G401 (cell line): ENCODE measurements around the gene RADX. TPM values are rescaled to one million over a fixed set of nuclear protein-coding genes. Genes with fewer than 3 reads are reported as not detected.

Source experiments
- DNase-seq: peaks from one replicate; pipeline ENCODE4 v3.0.0-alpha.2; 2015; ENCODE audit warnings: low spot score
- in situ Hi-C: cut with HindIII; loops from 2 replicates; pipeline ENCODE4 v1.10.0; 2016; ENCODE audit warnings: low sequenced_read_pairs, mixed read lengths
- total RNA-seq: library from RNA; depleted of rRNA; stranded (reverse); fragments of >200 nt; shearing (Covaris generic); gene quantifications from 2 replicates; pipeline ENCODE4 v1.2.3, GENCODE V29; 2014

Gene RADX
- total RNA-seq, 1 experiment from 2014 or later: 0.34 TPM

DNA sequence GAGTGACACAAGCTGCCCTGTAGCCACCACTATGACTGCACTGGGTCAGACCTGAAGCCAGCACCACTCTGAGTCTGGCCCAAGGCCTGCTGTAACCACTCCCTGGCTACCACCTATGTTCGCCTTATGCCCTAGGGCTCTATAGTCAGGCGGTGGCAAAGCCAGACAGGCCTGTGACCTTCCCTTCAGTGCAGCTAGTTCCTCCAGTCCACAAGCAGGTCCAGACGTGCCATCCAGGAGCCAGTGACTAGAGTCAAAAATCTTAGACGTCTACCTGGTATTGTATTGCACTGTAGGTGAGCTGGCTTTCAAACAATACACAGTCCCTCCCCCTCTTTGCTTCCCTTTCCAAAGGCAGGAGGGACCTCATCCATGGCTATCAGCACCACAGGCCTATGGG, 60.7 kb downstream of the RADX start:
- in situ Hi-C loops: no loop called here

DNA sequence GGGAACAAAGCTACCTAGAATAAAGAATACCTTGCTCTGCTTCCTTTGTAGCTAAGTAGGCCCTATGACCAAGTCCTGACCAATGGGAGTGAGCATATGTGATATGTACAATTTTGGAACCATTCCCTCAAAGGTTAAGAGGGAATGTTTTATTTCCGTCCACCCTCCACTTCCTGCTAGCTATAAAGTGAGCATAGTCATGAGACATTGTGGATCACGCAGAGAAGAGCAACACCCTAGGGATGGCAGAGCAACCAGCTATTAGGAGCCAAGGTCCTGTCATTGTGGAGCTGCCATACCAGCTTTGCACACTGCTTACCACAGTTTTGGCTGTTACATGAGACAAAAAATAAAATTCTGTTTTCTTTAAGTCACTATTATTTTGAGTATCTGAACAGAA, 68.9 kb downstream of the RADX start:
- DNase-seq: no peak
- in situ Hi-C loops: no loop called here

More for the DNA sequence above, 60.7 kb downstream of the RADX start:
- no peak for DNase-seq

DNA sequence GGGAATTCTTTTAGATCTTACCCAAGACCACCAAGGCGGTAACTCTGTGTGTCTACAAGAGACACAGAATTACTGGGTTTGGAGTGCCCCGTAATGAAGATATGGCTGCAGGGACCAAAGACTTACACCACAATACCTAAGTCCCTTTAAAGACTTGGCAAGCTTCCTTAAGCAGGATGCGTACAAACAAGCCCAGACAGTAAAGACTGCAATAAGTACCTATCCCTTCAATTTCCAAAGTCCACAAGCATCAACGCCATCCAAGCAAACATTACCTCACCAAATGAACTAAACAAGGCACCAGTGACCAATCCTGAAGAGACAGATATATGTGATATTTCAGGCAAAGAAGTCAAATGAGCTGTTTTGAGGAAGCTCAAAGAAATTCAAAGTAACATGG, 72.4 kb downstream of the RADX start:
- no peak for DNase-seq
- in situ Hi-C loops: no loop called here

DNA sequence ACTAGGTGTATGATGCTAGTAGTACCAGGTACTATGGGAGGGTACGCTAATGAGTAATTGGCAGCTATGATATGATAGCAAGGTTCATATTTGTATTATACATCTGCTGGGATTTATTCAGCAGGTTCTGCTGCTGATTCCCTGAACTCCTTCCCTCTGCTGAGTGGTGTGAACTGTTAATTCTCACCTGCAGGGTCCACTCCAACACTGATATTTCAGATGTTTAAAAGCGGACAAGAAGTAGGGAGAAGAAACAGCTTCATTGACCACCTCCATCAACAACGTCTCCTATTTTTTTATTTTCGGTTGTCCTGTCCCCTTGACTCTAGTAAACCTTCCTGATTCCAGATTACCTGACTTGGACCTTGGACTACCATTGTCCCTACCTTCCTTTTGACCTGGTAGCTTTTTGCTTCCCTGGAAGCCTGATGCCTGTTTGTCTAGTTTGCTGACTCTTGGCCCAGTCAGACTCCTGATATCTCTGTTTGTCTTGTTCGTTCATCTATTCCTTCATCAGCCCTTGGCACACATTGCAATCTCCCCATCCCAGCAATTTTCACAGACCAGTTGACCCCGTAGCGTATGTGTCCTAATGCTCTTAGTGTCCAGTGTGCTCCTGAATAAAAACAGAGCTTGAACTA, 80.8 kb downstream of the RADX start:
- in situ Hi-C loops: no loop called here
- DNase-seq: no peak

DNA sequence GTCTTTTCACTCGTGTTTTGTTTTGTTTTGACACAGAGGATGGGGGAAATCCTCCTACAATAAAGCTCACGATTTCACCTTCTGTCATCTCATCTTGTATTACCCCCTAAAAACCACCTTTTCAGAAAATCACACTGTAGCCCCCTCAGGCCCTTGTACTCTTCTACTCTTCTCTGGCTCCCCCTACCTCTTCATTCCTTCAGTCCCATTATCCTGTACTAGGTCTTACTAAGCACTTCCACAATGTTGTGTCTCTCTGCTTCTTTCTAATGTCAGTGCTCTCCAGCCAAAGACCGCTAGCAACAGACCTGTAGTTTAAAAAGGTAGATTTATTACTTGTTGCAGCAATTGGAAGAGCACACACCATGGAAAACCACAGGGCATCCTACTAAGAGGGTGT, 84.7 kb downstream of the RADX start:
- no peak for DNase-seq
- in situ Hi-C loops: no loop called here

DNA sequence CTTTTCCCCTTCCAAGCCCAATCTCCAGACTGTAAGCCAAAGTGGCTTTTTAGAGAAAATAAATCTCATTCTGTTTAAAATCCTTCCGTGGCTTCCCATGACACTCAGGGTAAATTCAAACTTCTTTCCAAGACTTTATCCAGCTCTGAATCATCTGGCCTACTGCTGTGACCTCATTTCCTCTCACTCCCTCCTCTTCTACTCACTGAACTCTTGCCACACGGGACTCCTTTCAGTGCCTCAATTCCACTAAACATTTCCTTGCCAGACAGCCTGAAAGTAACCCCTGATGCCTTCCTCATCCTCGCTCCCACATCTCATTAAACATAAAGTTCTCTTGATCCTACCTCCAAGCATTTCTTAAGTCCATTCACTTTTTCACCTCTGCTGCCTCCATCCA, 86.9 kb downstream of the RADX start:
- no peak for DNase-seq
- in situ Hi-C loops: no loop called here

DNA sequence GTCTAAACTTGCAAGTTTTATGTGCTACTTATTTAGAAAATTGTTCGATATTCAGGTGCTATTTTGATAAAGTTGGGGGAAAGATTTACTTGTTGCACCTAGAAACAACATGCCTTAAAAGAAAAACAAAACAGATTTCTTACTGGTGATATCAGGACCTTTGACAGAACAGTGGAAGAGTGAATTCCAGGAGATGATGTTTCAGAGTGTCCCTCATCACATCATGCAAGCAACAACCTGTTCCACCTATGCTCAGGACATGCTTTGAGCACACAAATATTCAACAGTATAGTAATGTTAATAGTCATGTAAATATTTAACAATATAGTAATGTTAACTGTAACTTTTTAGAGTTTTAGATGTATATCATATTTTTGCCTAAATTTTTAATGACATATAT, 90.9 kb downstream of the RADX start:
- in situ Hi-C loops: no loop called here

DNA sequence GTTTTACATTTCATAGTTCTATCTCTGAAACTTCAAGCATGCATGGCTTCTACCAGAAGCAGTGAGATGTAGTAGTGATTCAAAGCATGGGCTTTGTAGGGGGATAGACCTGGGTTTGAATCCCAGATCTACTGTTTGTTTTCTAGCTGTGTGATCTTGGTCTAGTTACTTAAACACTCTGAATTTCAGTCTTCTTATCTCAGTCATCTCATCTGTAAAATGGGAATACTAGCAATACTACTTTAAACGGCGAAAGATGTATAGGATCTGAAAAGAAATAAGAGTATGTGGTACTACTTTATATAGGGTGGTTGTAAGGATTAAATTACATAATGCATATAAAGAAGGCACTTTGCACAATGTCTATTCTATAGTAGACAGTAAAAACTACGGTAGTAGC, 94.7 kb downstream of the RADX start:
- DNase-seq: no peak
- in situ Hi-C loops: no loop called here

More for the DNA sequence above, 90.9 kb downstream of the RADX start:
- no peak for DNase-seq

DNA sequence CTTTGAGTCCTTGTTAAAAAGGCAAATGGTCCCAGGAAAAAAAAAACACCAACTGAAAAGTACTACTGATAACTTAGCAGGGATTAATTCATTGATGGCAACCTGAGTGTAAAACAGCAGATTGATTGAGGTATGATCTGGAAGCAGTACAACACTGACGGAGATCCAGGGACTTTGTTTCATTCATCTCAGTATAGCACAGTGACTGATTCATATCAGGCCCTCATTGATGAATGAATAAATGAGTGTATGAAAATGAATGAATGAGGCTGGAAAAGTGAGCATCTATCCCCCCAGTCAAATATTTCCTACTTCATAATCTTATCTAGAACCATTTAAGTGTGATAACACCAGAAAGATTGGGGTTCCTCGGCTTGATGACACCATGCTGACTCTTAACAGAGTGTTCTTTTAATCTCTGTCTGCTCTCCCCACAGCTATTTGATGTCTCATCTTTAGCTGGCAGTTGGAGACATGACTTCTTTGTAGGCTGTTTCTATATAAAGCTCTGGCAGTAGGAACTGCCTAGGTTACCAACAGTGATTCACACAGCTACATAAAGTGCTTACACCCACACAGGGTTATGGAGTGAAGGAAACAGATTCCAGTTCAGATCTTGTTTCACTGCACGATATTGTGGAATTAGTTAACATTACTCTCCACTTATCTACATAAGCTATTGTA, 96.1 kb downstream of the RADX start:
- in situ Hi-C loops: no loop called here
- no peak for DNase-seq

DNA sequence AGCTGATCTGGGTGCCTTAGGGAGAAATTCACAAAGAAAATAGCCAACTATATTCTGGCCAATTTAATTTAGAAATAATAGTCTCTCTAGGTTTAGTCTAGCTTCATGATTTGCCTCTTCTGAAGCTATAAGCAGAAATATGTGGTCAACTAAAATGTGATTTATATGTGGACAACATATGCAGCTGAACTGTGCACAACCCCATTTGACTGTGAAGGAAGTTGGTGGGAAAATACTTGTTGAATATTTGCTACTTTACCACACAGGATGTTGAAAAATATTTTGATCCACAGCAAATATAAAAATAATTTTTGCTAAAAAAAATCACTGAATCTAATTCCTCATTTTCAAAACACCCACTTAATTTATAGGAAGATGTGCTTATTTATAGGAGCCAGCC, 99.0 kb downstream of the RADX start:
- DNase-seq: no peak
- in situ Hi-C loops: no loop called here

DNA sequence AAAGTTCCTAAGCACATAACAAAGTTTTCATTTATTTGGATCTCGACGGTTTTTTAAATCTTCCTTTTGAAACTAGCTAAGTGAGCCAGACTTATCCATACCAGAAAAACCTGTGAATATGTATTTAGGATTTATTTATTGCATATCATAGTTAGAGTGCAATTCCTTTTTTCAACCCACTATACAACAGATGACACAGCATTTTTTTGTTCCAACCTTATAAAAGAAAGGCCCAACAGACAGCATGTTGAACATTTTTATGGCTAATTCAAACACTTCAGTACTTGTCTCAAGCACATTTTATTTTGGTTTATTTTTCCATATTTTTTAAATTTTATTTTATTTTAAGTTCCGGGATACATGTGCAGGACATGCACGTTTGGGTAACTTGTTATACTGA, 99.6 kb downstream of the RADX start:
- no peak for DNase-seq
- in situ Hi-C loops: no loop called here

DNA sequence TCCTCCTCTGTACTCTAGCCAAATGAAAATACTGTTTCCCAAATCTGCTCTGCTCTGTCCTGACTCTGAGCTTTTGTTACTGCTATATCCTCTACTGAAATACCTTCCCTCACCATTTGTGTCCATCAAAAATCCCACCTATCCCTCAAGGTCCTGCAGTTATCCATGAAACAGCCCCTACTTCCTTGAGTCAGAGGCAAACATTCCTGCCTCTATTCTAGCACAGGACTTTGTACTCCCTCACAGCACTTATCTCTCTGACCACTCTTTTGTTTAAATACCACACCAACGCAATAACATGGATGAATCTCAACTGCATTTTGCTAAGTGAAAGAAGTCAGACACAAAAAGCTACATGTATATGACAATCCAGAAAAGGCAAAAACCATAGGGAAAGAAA, 104.2 kb downstream of the RADX start:
- in situ Hi-C loops: no loop called here
- no peak for DNase-seq

DNA sequence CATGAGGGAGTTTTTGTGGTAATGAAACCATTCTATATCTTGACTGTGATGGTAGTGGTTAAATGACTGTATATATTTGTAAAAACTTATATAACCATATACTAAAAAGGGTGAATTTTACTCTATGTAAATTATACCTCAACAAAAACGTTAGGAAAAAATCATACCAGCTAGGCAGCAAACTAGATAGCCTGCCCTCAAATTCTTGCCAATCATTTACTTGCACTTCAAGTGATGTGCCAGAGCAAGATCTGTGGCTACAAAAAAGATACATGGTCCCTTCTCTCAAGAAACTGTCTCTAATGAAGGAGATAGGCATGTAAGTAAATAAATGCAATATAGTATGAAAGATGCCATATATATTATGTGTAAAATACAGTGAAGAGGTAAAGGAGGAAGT, 104.7 kb downstream of the RADX start:
- in situ Hi-C loops: no loop called here
- DNase-seq: no peak

DNA sequence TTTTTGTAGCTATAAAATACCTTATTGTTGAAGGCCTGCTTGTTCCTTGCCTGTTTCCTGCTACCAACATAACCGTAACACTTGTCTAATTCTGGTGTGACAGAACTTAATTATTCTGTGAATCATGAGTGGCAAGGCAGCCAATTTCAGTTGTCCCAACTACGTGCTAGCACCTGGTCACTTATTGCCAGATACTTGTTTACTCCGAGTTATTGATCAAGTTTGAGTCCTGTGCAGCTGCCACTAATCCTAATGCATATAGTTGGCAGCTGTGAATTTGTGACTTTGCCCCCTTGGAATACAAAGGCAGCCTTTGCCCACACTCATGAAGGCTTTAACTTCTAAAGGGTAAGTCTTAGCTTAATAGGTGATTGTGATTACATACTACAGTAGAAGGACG, 106.9 kb downstream of the RADX start:
- no peak for DNase-seq
- in situ Hi-C loops: no loop called here

DNA sequence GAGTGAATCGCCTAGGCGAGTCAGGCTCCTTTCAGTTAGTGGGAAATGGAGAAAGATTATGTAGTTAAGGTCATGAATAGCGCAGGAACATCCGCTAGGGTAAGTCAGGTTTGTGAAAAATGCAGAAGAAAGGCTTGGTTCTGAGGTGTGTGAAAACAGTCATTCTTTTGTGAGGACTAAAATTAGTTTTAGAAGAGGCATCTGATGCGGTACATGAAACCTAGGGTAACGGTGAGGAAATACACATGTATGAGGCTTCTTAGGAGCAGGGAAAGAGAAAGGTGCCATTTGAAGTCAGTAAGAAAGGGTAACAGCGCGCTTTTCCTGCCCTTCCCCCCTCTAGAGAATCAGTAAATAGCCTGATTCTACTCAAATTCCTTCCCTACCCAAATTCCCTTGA, 114.2 kb downstream of the RADX start:
- in situ Hi-C loops: no loop called here

DNA sequence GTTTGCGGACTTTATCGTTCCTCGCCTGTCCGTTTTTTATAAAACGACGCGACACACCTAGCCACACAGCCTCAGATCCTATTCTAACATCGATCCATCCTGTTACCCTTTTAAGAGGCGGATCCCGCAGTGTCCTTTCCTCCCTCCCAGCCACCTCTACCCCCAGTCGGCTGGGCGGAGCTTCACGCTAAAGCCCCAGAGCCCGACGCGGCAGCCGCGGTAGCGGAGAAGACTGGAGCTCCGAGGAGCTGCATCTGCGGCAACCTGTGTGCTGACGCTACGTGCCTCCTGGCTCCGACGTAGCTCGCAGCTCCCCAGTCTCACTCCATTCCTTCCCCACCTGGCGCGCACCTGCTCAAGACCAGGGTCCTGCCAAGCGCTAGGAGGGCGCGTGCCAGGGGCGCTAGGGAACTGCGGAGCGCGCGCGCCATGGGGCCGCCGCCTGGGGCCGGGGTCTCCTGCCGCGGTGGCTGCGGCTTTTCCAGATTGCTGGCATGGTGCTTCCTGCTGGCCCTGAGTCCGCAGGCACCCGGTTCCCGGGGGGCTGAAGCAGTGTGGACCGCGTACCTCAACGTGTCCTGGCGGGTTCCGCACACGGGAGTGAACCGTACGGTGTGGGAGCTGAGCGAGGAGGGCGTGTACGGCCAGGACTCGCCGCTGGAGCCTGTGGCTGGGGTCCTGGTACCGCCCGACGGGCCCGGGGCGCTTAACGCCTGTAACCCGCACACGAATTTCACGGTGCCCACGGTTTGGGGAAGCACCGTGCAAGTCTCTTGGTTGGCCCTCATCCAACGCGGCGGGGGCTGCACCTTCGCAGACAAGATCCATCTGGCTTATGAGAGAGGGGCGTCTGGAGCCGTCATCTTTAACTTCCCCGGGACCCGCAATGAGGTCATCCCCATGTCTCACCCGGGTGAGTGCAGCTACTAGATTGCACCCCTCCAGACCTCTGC, 115.0 kb downstream of the RADX start, which contains the start of gene RNF128:
Gene RNF128, plus strand, starts transcription at position 217 of the 953 bp plus-strand sequence. Its CDS starts 213 bp downstream, at position 430.
- peak; percentile 37 for DNase-seq
- in situ Hi-C loops: no loop called here

More for the DNA sequence above, 114.2 kb downstream of the RADX start:
- peak; percentile 7 for DNase-seq

DNA sequence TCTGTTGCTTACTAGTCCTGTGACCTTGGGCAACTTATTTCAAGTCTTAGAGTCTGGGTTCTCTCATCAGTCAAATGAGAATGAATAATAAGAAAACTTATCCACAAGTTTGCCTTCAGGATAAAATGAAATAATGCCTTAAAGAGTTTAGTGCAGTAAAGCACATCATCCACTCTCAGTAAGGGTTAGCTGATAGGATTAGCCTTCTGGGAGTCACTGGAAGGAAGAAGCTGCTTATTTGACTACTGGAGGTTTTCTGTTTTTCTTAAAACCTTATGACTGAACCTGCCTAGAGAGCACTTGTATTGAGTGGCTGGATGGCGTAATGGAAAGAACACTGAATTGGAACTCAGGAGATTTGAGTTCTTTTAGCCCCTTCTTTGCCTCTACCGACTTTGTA, 116.6 kb downstream of the RADX start:
- no peak for DNase-seq
- in situ Hi-C loops: no loop called here
